Stimulated activated CD8-positive, alpha-beta memory T cell treated with anti-CD3 and anti-CD28 coated beads, Interleukin-4, amount 100 ng/mL, for 24 hours (primary cell): ENCODE results near the gene C1GALT1C1L.
"Not testable (repeated sequence)": the region's sequence is repeated elsewhere in the genome, so short reads cannot be mapped to it uniquely, and the experiment has no call there.

Experiments used
- DNase-seq: peaks from one replicate; pipeline ENCODE4 v3.0.0-alpha.2; 2020; ENCODE audit warnings: low read depth

C1GALT1C1L gene

GRCh38 chr2:43676322-43677050 is at the start of gene C1GALT1C1L:
Gene C1GALT1C1L (minus strand): TSS chr2:43676429. CDS start chr2:43676322, 107 bp downstream.
- DNase-seq = peak; percentile 11

GRCh38 chr2:43725711-43726246 is 49.5 kb upstream of the C1GALT1C1L start:
- DNase-seq = no peak

- no peak for DNase-seq
Measured at GRCh38 chr2:43724728-43725526, 48.7 kb upstream of the C1GALT1C1L start.

- no peak for DNase-seq
Measured at GRCh38 chr2:43718530-43719124, 42.4 kb upstream of the C1GALT1C1L start.

- no peak for DNase-seq
Measured at GRCh38 chr2:43717322-43717721, 41.1 kb upstream of the C1GALT1C1L start.

- DNase-seq = no peak
Measured at GRCh38 chr2:43715300-43716098, 39.3 kb upstream of the C1GALT1C1L start.

GRCh38 chr2:43714164-43714563 is 37.9 kb upstream of the C1GALT1C1L start:
- DNase-seq = no peak

- DNase-seq = no peak
Measured at GRCh38 chr2:43710866-43711265, 34.6 kb upstream of the C1GALT1C1L start.

- DNase-seq = no peak
Measured at GRCh38 chr2:43708891-43709290, 32.7 kb upstream of the C1GALT1C1L start.

- no peak for DNase-seq
Measured at GRCh38 chr2:43708178-43708577, 31.9 kb upstream of the C1GALT1C1L start.

GRCh38 chr2:43707255-43708015 is 31.2 kb upstream of the C1GALT1C1L start:
- DNase-seq = no peak

GRCh38 chr2:43701111-43701510 is 24.9 kb upstream of the C1GALT1C1L start:
- no peak for DNase-seq

GRCh38 chr2:43699761-43700160 is 23.5 kb upstream of the C1GALT1C1L start:
- no peak for DNase-seq

- not testable (repeated sequence) for DNase-seq
Measured at GRCh38 chr2:43698140-43698539, 21.9 kb upstream of the C1GALT1C1L start.

GRCh38 chr2:43692428-43692994 is 16.3 kb upstream of the C1GALT1C1L start:
- no peak for DNase-seq

- no peak for DNase-seq
Measured at GRCh38 chr2:43689999-43690398, 13.8 kb upstream of the C1GALT1C1L start.

- no peak for DNase-seq
Measured at GRCh38 chr2:43685357-43685756, 9.1 kb upstream of the C1GALT1C1L start.

- DNase-seq = not testable (repeated sequence)
Measured at GRCh38 chr2:43677783-43678182, 1.6 kb upstream of the C1GALT1C1L start.

GRCh38 chr2:43675646-43676321 is 445 bp downstream of the C1GALT1C1L start:
- no peak for DNase-seq

GRCh38 chr2:43657241-43657640 is 19.0 kb downstream of the C1GALT1C1L start:
- DNase-seq = no peak
